Prostate gland (tissue), 2 donors: ENCODE results near the gene ANKRD30A.

Source experiments
- POLR2A ChIP-seq: fragments of 450-650 bp; IDR thresholded peaks from one replicate; pipeline ENCODE4 v1.6.1; 2016; ENCODE audit warnings: antibody characterized with exemption, mild to moderate bottlenecking
- TF ChIP-seq, protein P1 (sequence below), 4 experiments: fragments of 200-600 bp in 2 of 4; fragments of 450-650 bp in 2 of 4; sonication (generic) in 2 of 4; IDR thresholded peaks; 1 replicate in 3 of 4; 2 replicates in 1 of 4; pipeline ENCODE4 v1.5.1; 2016 to 2019; ENCODE audit warnings: antibody characterized with exemption in 4 of 4, mild to moderate bottlenecking in 2 of 4, moderate library complexity in 2 of 4

DNA sequence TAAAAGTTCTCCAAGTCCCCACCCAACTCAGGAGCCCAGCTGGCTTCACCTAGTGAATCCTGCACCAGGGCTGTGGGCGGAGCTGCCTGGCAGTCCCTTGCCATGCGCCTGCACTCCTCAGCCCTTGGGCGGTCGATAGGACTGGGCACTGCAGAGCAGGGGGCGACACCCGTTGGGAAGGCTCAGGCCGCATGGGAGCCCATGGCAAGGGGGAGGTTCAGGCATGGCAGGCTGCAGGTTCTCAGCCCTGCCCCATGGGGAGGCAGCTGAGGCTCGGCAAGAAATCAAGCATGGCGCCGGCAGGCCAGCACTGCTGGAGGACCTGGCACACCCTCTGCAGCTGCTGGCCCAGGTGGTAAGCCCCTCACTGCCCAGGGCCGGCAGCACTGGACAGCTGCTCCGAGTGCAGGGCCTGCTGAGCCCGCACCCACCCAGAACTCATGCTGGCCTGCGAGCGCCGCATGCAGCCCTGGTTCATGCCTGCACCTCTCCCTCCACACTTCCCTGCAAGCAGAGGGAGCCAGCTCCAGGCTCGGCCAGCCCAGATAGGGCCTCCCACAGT lies 149.9 kb downstream of the ANKRD30A start:
- TF ChIP-seq, protein P1, sequence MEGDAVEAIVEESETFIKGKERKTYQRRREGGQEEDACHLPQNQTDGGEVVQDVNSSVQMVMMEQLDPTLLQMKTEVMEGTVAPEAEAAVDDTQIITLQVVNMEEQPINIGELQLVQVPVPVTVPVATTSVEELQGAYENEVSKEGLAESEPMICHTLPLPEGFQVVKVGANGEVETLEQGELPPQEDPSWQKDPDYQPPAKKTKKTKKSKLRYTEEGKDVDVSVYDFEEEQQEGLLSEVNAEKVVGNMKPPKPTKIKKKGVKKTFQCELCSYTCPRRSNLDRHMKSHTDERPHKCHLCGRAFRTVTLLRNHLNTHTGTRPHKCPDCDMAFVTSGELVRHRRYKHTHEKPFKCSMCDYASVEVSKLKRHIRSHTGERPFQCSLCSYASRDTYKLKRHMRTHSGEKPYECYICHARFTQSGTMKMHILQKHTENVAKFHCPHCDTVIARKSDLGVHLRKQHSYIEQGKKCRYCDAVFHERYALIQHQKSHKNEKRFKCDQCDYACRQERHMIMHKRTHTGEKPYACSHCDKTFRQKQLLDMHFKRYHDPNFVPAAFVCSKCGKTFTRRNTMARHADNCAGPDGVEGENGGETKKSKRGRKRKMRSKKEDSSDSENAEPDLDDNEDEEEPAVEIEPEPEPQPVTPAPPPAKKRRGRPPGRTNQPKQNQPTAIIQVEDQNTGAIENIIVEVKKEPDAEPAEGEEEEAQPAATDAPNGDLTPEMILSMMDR (IDR thresholded peaks at IDR 0.05): no peak
- no peak for TF ChIP-seq POLR2A
